HEK293 (cell line): Measurements from ENCODE around the gene YJU2.

Experiments
- EGR2 ChIP-seq: fragments of 450-650 bp; formaldehyde crosslinking; IDR thresholded peaks from 2 replicates; pipeline ENCODE4 v1.5.1; 2016; ENCODE audit warnings: low read depth, missing biosample characterization, missing genetic modification characterization
- GFI1B ChIP-seq: fragments of 450-650 bp; formaldehyde crosslinking; IDR thresholded peaks from 2 replicates; pipeline ENCODE4 v1.5.1; 2016; ENCODE audit warnings: missing biosample characterization, missing genetic modification characterization
- HOXC10 ChIP-seq: sonication (generic); formaldehyde crosslinking; IDR thresholded peaks from 2 replicates; pipeline ENCODE4 v1.8.1; 2023; ENCODE audit warnings: mild to moderate bottlenecking, missing genetic modification reagents
- HOXD13 ChIP-seq: sonication (generic); formaldehyde crosslinking; IDR thresholded peaks from 2 replicates; pipeline ENCODE4 v1.8.0; 2022; ENCODE audit warnings: missing genetic modification reagents, borderline replicate concordance
- KLF7 ChIP-seq: fragments of 450-650 bp; formaldehyde crosslinking; IDR thresholded peaks from 2 replicates; pipeline ENCODE4 v1.5.1; 2016; ENCODE audit warnings: missing biosample characterization, missing genetic modification characterization, borderline replicate concordance
- OVOL3 ChIP-seq: fragments of 450-650 bp; formaldehyde crosslinking; IDR thresholded peaks from 2 replicates; pipeline ENCODE4 v1.5.1; 2016; ENCODE audit warnings: missing biosample characterization, missing genetic modification characterization
- PRDM10 ChIP-seq: fragments of 450-650 bp; formaldehyde crosslinking; IDR thresholded peaks from 2 replicates; pipeline ENCODE4 v1.5.1; 2016; ENCODE audit warnings: missing biosample characterization, missing genetic modification characterization
- WT1 ChIP-seq: fragments of 450-650 bp; formaldehyde crosslinking; IDR thresholded peaks from 2 replicates; pipeline ENCODE4 v1.5.1; 2016; ENCODE audit warnings: missing biosample characterization, missing genetic modification characterization
- YY1 ChIP-seq: fragments of 450-650 bp; formaldehyde crosslinking; IDR thresholded peaks from 2 replicates; pipeline ENCODE4 v1.5.1; 2018; ENCODE audit warnings: missing biosample characterization, missing genetic modification characterization
- ZBTB1 ChIP-seq: fragments of 450-650 bp; formaldehyde crosslinking; IDR thresholded peaks from 2 replicates; pipeline ENCODE4 v1.5.1; 2016; ENCODE audit warnings: missing biosample characterization, missing genetic modification characterization
- ZFHX2 ChIP-seq: fragments of 450-650 bp; formaldehyde crosslinking; conservative IDR thresholded peaks from 2 replicates; pipeline ENCODE4 v1.5.1; 2016; ENCODE audit warnings: missing biosample characterization, missing genetic modification characterization
- ZFP41 ChIP-seq: fragments of 450-650 bp; formaldehyde crosslinking; IDR thresholded peaks from 2 replicates; pipeline ENCODE4 v1.5.1; 2016; ENCODE audit warnings: missing biosample characterization, missing genetic modification characterization, borderline replicate concordance
- ZNF121 ChIP-seq: fragments of 450-650 bp; formaldehyde crosslinking; IDR thresholded peaks from 2 replicates; pipeline ENCODE4 v1.5.1; 2016; ENCODE audit warnings: missing biosample characterization, missing genetic modification characterization
- ZNF16 ChIP-seq: fragments of 450-650 bp; formaldehyde crosslinking; IDR thresholded peaks from 2 replicates; pipeline ENCODE4 v1.5.1; 2016; ENCODE audit warnings: low read depth, missing biosample characterization, missing genetic modification characterization
- ZNF184 ChIP-seq: fragments of 450-650 bp; IDR thresholded peaks from 2 replicates; pipeline ENCODE4 v1.5.1; 2018; ENCODE audit warnings: missing biosample characterization, mild to moderate bottlenecking, missing genetic modification characterization
- ZNF274 ChIP-seq, 2 experiments: fragments of 200-500 bp in 1 of 2; fragments of 450-650 bp in 1 of 2; sonication (Bioruptor generic) in 1 of 2; formaldehyde crosslinking in 1 of 2; IDR thresholded peaks; 2 replicates each; pipeline versions ENCODE4 v1.5.1 to v1.6.1; 2014 to 2016; ENCODE audit warnings: borderline replicate concordance in 1 of 2, inconsistent platforms in 1 of 2, low read length in 1 of 2, missing biosample characterization in 1 of 2, missing genetic modification characterization in 1 of 2
- ZNF280C ChIP-seq: fragments of 450-650 bp; formaldehyde crosslinking; IDR thresholded peaks from 2 replicates; pipeline ENCODE4 v1.5.1; 2016; ENCODE audit warnings: missing biosample characterization, missing genetic modification characterization
- ZNF362 ChIP-seq: fragments of 450-650 bp; formaldehyde crosslinking; IDR thresholded peaks from 2 replicates; pipeline ENCODE4 v1.5.1; 2016; ENCODE audit warnings: missing biosample characterization, missing genetic modification characterization
- ZNF37A ChIP-seq: fragments of 450-650 bp; IDR thresholded peaks from 2 replicates; pipeline ENCODE4 v1.5.1; 2018; ENCODE audit warnings: missing biosample characterization, missing genetic modification characterization
- ZNF488 ChIP-seq: fragments of 450-650 bp; formaldehyde crosslinking; IDR thresholded peaks from 2 replicates; pipeline ENCODE4 v1.5.1; 2016; ENCODE audit warnings: missing biosample characterization, missing genetic modification characterization
- ZNF548 ChIP-seq: fragments of 450-650 bp; formaldehyde crosslinking; IDR thresholded peaks from 2 replicates; pipeline ENCODE4 v1.5.1; 2016; ENCODE audit warnings: missing biosample characterization, missing genetic modification characterization
- ZNF558 ChIP-seq: fragments of 450-650 bp; formaldehyde crosslinking; IDR thresholded peaks from 2 replicates; pipeline ENCODE4 v1.5.1; 2016; ENCODE audit warnings: missing biosample characterization, missing genetic modification characterization
- ZNF626 ChIP-seq: fragments of 450-650 bp; sonication (Bioruptor Pico); formaldehyde crosslinking; IDR thresholded peaks from 2 replicates; pipeline ENCODE4 v1.5.1; 2018; ENCODE audit warnings: missing biosample characterization, missing genetic modification characterization, inconsistent platforms
- ZNF639 ChIP-seq: fragments of 450-650 bp; formaldehyde crosslinking; IDR thresholded peaks from 2 replicates; pipeline ENCODE4 v1.5.1; 2016; ENCODE audit warnings: missing biosample characterization, missing genetic modification characterization
- ZNF645 ChIP-seq: fragments of 450-650 bp; formaldehyde crosslinking; IDR thresholded peaks from 2 replicates; pipeline ENCODE4; 2016; ENCODE audit warnings: missing biosample characterization, missing genetic modification characterization
- ZNF677 ChIP-seq: fragments of 450-650 bp; IDR thresholded peaks from 2 replicates; pipeline ENCODE4 v1.5.0; 2018; ENCODE audit warnings: missing biosample characterization, mild to moderate bottlenecking, missing genetic modification characterization, moderate library complexity
- ZNF707 ChIP-seq: fragments of 450-650 bp; formaldehyde crosslinking; IDR thresholded peaks from 2 replicates; pipeline ENCODE4 v1.5.1; 2016; ENCODE audit warnings: missing biosample characterization, missing genetic modification characterization
- ZNF791 ChIP-seq: fragments of 450-650 bp; formaldehyde crosslinking; IDR thresholded peaks from 2 replicates; pipeline ENCODE4 v1.5.1; 2016; ENCODE audit warnings: missing biosample characterization, missing genetic modification characterization
- ZSCAN18 ChIP-seq: fragments of 450-650 bp; formaldehyde crosslinking; IDR thresholded peaks from 2 replicates; pipeline ENCODE4 v1.5.1; 2016; ENCODE audit warnings: missing biosample characterization, missing genetic modification characterization

Gene YJU2

GRCh38 chr19:4233282-4233853 lies 13.5 kb upstream of the YJU2 start (continued):
- TF ChIP-seq ZNF274 (IDR thresholded peaks at IDR 0.05; ENCODE audit: low read length) (no peak), ZNF274 (tag by site-specific recombination; IDR thresholded peaks at IDR 0.05; ENCODE audit: borderline replicate concordance) (no peak), ZSCAN18 (tag by site-specific recombination) (no peak), ZNF184 (tag by site-specific recombination) (no peak), ZNF37A (no peak), ZNF626 (tag by site-specific recombination) (no peak), ZNF548 (no peak), ZNF707 (tag by site-specific recombination) (no peak), ZNF362 (no peak), ZNF488 (tag by site-specific recombination) (no peak), WT1 (0 out of 2 replicates have a peak, but pooled peaks have one; percentile 28), ZNF677 (tag by site-specific recombination) (no peak), HOXC10 (CRISPR knock-in tag) (no peak), OVOL3 (tag by site-specific recombination) (no peak), ZNF16 (tag by site-specific recombination) (peak; percentile 100), ZNF639 (tag by site-specific recombination) (peak; percentile 83), ZNF791 (tag by site-specific recombination) (no peak), HOXD13 (CRISPR knock-in tag) (no peak), YY1 (peak; percentile 50; the same call in 1 of the 2 replicates), KLF7 (tag by site-specific recombination) (0 out of 2 replicates have a peak, but pooled peaks have one; percentile 60), ZNF280C (tag by site-specific recombination) (no peak), ZNF558 (tag by site-specific recombination) (no peak), ZFP41 (tag by site-specific recombination) (peak; percentile 40; the same call in 1 of the 2 replicates), ZNF645 (tag by site-specific recombination) (no peak), PRDM10 (tag by site-specific recombination) (no peak; the same call in 1 of the 2 replicates), ZNF121 (tag by site-specific recombination) (peak; percentile 77), ZBTB1 (tag by site-specific recombination) (no peak), EGR2 (tag by site-specific recombination) (peak; percentile 89), GFI1B (no peak), ZFHX2 (tag by site-specific recombination) (peak; percentile 82)
